Upper lobe of left lung (tissue), 6 donors: Measurements from ENCODE around the gene PCSK5. TPM values are rescaled to one million over a fixed set of nuclear protein-coding genes. Genes with fewer than 3 reads are reported as not detected.
A peak's percentile ranks its signal among the peaks of the same experiment; 100 is the strongest.

ENCODE experiments used
- ATAC-seq, 2 donors: fragments of 200-7000 bp; cut with Tn5 transposase; one replicate each; pipeline ENCODE4 v1.9.1; 2022; ENCODE audit warnings: mild to moderate bottlenecking in 2 of 2, moderate library complexity in 2 of 2; ENCODE audit not compliant: low FRiP score in 2 of 2
- DNase-seq, 2 donors: peaks; one replicate each; pipeline ENCODE4 v3.0.0-alpha.2; 2019 to 2020
- H3K27ac ChIP-seq, 4 donors: fragments of 200-600 bp; sonication (generic); one replicate each; pipeline ENCODE4 v1.5.1; 2016 to 2019
- H3K27me3 ChIP-seq, 4 donors: fragments of 200-600 bp; sonication (generic); one replicate each; pipeline ENCODE4 v1.5.1; 2017 to 2019
- H3K36me3 ChIP-seq, 4 donors: fragments of 200-600 bp; sonication (generic); one replicate each; pipeline ENCODE4 v1.5.1; 2016 to 2019
- H3K4me1 ChIP-seq, 4 donors: fragments of 200-600 bp; sonication (generic); one replicate each; pipeline ENCODE4 v1.5.1; 2018 to 2019
- H3K4me3 ChIP-seq, 4 donors: fragments of 200-600 bp; sonication (generic); one replicate each; pipeline ENCODE4 v1.5.1; 2017 to 2019; ENCODE audit warnings: mild to moderate bottlenecking in 2 of 4, moderate library complexity in 1 of 4
- H3K9me3 ChIP-seq, 4 donors: fragments of 200-600 bp; sonication (generic); one replicate each; pipeline ENCODE4 v1.5.1; 2018 to 2019
- EP300 ChIP-seq, 4 donors: sonication (generic); formaldehyde crosslinking; IDR thresholded peaks; one replicate each; pipeline ENCODE4 v1.5.1; 2017; ENCODE audit warnings: antibody characterized with exemption in 4 of 4, control low read depth in 2 of 4
- POLR2A ChIP-seq, 4 donors: fragments of 450-650 bp; IDR thresholded peaks; one replicate each; pipeline ENCODE4 v1.5.1; 2016 to 2017; ENCODE audit warnings: antibody characterized with exemption in 4 of 4, mild to moderate bottlenecking in 2 of 4
- POLR2AphosphoS5 ChIP-seq, 2 donors: sonication (generic); formaldehyde crosslinking; IDR thresholded peaks; one replicate each; pipeline ENCODE4 v1.5.1; 2017; ENCODE audit warnings: antibody characterized with exemption in 2 of 2
- WGBS, 2 donors: methylation state at CpG; one replicate each; pipeline ENCODE4 v1.1.5; 2017 to 2018; 5-methylcytosine and 5-hydroxymethylcytosine counted together
- total RNA-seq, 6 donors: library from RNA; depleted of rRNA in 4 of 6; stranded (reverse); fragments of >200 nt in 4 of 6; gene quantifications; one replicate each; pipeline versions ENCODE4 v1.1.0 to v1.2.1, GENCODE V29; 2016 to 2021
- TF ChIP-seq, protein P1 (sequence below), 6 experiments: fragments of 450-650 bp in 4 of 6; fragments of 200-600 bp in 2 of 6; sonication (generic) in 2 of 6; IDR thresholded peaks; one replicate each; pipeline ENCODE4 v1.5.1; 2016 to 2019; ENCODE audit warnings: antibody characterized with exemption in 6 of 6
- donor health status: DM: no; HTN: no; CAD: no; lungs with moderate emphysema.
- donor health status: DM: no; HTN: yes; CAD: no; lungs with severe emphysema.

PCSK5 gene
- total RNA-seq, 6 donors from 2014 or later, result 12.8 to 29.2 (median 18.3) TPM

DNA sequence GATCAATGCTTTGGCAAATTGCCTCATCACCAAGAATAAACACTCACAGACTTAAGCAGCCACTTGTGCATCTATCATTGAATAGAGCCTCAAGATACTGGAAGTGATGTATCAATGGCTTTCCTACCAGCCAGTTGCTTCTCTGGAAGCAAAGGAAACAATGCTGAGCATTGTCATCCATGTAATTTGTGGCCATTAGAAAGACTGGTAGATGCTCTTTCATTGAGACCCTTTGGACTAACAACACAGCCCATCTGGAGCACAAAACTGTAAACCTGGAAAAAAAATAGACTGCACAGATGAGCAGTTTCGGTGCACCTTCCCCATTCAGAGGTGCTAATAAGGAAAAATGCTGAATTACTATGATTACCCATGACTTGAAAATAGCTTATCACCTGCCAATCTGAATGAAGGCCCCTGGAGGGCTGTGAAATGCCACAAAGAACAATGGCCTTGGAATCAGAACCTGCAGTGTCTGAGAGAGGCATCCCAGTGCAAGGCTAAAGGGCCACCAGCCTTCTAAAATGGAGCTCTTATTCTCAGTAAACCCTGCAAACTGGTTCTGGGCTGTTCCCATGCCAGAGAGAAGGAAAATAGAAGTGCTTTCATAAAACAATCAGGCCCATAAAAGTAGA, 376.3 kb downstream of the PCSK5 start:
- WGBS, 2 donors, result 86 to 94% methylated on average over 1 of the region's 1 CpG
- TF ChIP-seq POLR2AphosphoS5 (IDR thresholded peaks at IDR 0.05) (no peak), POLR2A (IDR thresholded peaks at IDR 0.05) (no peak), EP300 (IDR thresholded peaks at IDR 0.05) (no peak)
- TF ChIP-seq, protein P1, sequence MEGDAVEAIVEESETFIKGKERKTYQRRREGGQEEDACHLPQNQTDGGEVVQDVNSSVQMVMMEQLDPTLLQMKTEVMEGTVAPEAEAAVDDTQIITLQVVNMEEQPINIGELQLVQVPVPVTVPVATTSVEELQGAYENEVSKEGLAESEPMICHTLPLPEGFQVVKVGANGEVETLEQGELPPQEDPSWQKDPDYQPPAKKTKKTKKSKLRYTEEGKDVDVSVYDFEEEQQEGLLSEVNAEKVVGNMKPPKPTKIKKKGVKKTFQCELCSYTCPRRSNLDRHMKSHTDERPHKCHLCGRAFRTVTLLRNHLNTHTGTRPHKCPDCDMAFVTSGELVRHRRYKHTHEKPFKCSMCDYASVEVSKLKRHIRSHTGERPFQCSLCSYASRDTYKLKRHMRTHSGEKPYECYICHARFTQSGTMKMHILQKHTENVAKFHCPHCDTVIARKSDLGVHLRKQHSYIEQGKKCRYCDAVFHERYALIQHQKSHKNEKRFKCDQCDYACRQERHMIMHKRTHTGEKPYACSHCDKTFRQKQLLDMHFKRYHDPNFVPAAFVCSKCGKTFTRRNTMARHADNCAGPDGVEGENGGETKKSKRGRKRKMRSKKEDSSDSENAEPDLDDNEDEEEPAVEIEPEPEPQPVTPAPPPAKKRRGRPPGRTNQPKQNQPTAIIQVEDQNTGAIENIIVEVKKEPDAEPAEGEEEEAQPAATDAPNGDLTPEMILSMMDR (IDR thresholded peaks at IDR 0.05), result no peak
- Histone ChIP-seq H3K9me3 (no peaks in the 10 kb centered on the region), H3K27ac (no peak overlapping the region), H3K4me1 (no peaks in the 10 kb centered on the region), H3K4me3 (no peak overlapping the region), H3K36me3 (no peaks in the 10 kb centered on the region), H3K27me3 (no peaks in the 10 kb centered on the region)
- no peak for ATAC-seq
- no peak for DNase-seq

- WGBS, 2 donors, result 72 to 75% methylated on average over 3 of the region's 3 CpGs
- Histone ChIP-seq H3K27me3 (no peaks in the 10 kb centered on the region), H3K9me3 (no peaks in the 10 kb centered on the region), H3K36me3 (no peaks in the 10 kb centered on the region), H3K4me3 (no peak overlapping the region), H3K4me1 (no peaks in the 10 kb centered on the region), H3K27ac (no peak overlapping the region)
- TF ChIP-seq, protein P1 (IDR thresholded peaks at IDR 0.05), result no peak
- TF ChIP-seq POLR2A (IDR thresholded peaks at IDR 0.05) (no peak), POLR2AphosphoS5 (IDR thresholded peaks at IDR 0.05) (no peak), EP300 (IDR thresholded peaks at IDR 0.05) (no peak)
- no peak for DNase-seq
- ATAC-seq, result no peak
Measured at GRCh38 chr9:76267284-76267652, 376.8 kb downstream of the PCSK5 start.

GRCh38 chr9:76269789-76270188, 379.3 kb downstream of the PCSK5 start:
- no peaks in the 10 kb centered on the region for H3K4me1 ChIP-seq
- TF ChIP-seq POLR2A (IDR thresholded peaks at IDR 0.05) (no peak), EP300 (IDR thresholded peaks at IDR 0.05) (no peak), POLR2AphosphoS5 (IDR thresholded peaks at IDR 0.05) (no peak)
- TF ChIP-seq, protein P1 (IDR thresholded peaks at IDR 0.05), result no peak
- H3K9me3 ChIP-seq, result no peaks in the 10 kb centered on the region
- H3K36me3 ChIP-seq, result no peaks in the 10 kb centered on the region
- H3K4me3 ChIP-seq, result no peak overlapping the region
- DNase-seq (no peak), ATAC-seq (peak in 1 of 2 donors; percentile 73)
- peak overlapping the region in 1 of 4 donors; percentile 42 for H3K27ac ChIP-seq
- 28 to 39% methylated on average over 2 of the region's 2 CpGs for WGBS, 2 donors
- H3K27me3 ChIP-seq, result no peaks in the 10 kb centered on the region

DNA sequence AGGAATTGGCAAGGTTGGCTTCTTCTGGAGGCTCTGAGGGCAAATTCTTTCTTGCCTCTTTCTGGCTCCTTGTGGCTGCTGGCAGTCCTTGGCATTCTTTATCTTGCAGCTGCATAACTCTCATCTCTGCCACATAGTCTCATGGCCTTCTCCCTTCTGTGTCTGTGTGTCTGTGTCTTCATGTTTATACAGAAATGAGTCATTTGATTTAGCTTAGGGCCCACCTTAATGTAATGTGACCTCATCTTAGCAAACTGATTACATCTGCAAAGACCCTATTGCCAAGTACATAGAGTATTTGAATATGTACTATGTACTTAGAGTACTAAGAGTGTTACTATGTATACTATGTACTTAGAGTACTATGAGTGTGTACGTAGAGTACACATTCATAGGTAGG, 381.3 kb downstream of the PCSK5 start:
- ATAC-seq (peak in 1 of 2 donors; percentile 47), DNase-seq (no peak)
- H3K4me1 ChIP-seq, result no peaks in the 10 kb centered on the region
- H3K9me3 ChIP-seq, result no peaks in the 10 kb centered on the region
- no peaks in the 10 kb centered on the region for H3K27me3 ChIP-seq
- no peaks in the 10 kb centered on the region for H3K36me3 ChIP-seq
- WGBS, 2 donors, result 87 to 97% methylated on average over 1 of the region's 1 CpG
- H3K4me3 ChIP-seq, result no peak overlapping the region
- TF ChIP-seq POLR2A (IDR thresholded peaks at IDR 0.05) (no peak), POLR2AphosphoS5 (IDR thresholded peaks at IDR 0.05) (no peak), EP300 (IDR thresholded peaks at IDR 0.05) (no peak)
- no peak overlapping the region for H3K27ac ChIP-seq

DNA sequence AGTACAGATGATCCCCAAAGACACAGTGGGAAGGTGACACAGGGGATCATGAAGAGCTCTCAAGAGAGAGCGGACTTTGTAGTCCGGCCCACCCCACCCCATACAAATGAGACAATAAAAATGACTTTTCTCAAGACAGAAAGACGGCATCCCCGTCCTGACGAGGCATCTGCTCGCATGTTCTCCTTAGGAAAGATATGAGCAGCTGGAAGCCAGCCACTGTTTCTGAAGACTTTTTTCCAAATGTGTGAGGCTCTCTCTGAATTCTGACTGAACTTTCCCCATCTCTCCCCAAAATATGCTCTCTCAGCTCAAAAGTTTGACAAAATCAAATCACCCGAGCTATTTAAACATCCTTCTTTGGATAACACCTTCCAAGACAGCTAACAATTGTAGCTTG, 398.6 kb downstream of the PCSK5 start:
- 81 to 86% methylated on average over 7 of the region's 7 CpGs for WGBS, 2 donors
- no peaks in the 10 kb centered on the region for H3K36me3 ChIP-seq
- no peak for ATAC-seq
- no peak for DNase-seq
- no peaks in the 10 kb centered on the region for H3K27me3 ChIP-seq
- no peaks in the 10 kb centered on the region for H3K9me3 ChIP-seq
- TF ChIP-seq, protein P1 (IDR thresholded peaks at IDR 0.05), result no peak
- TF ChIP-seq POLR2AphosphoS5 (IDR thresholded peaks at IDR 0.05) (no peak), POLR2A (IDR thresholded peaks at IDR 0.05) (no peak), EP300 (IDR thresholded peaks at IDR 0.05) (no peak)
- H3K4me3 ChIP-seq, result no peak overlapping the region
- H3K27ac ChIP-seq, result no peak overlapping the region
- no peaks in the 10 kb centered on the region for H3K4me1 ChIP-seq
